A673 (cell line): ENCODE results near the gene SAMD4B. TPM values are rescaled to one million over a fixed set of nuclear protein-coding genes. Genes with fewer than 3 reads are reported as not detected.

Experiments
- BruUV-seq: library from RNA; stranded (reverse); fragments of 400-500 nt; replicated peaks from 2 replicates; lab custom pipeline; 2021; lab: Mats Ljungman, UMichigan
- CTCF ChIA-PET: fragments of 300-600 bp; sonication (Branson Sonifier 250); formaldehyde crosslinking; loops from one replicate; lab custom pipeline; 2022; ENCODE audit warnings: antibody characterized with exemption; lab: Charles Lee
- POLR2A ChIA-PET: fragments of 300-600 bp; sonication (Branson Sonifier 250); formaldehyde crosslinking; loops from one replicate; lab custom pipeline; 2022; ENCODE audit warnings: antibody characterized with exemption; ENCODE audit not compliant: low non-redundant PET; lab: Charles Lee
- DNase-seq: peaks from one replicate; pipeline ENCODE4 v3.0.0-alpha.2; 2015; ENCODE audit warnings: low spot score
- H3K27ac ChIP-seq: fragments of 200-600 bp; sonication (generic); 2 replicates; pipeline ENCODE4 v1.5.1; 2016; ENCODE audit warnings: mixed run types, low read depth, mild to moderate bottlenecking, mixed read lengths, antibody characterized with exemption, low read length; ENCODE audit not compliant: poor library complexity, severe bottlenecking
- H3K27me3 ChIP-seq: fragments of 200-600 bp; sonication (generic); replicated peaks from 2 replicates; pipeline ENCODE4 v1.6.1; 2017; ENCODE audit warnings: mixed run types, low read depth, mild to moderate bottlenecking, mixed read lengths, antibody characterized with exemption, low read length; ENCODE audit not compliant: insufficient read depth, poor library complexity
- H3K36me3 ChIP-seq: fragments of 200-600 bp; sonication (generic); 2 replicates; pipeline ENCODE4 v1.6.1; 2016; ENCODE audit warnings: mixed run types, mild to moderate bottlenecking, mixed read lengths, antibody characterized with exemption, low read length; ENCODE audit not compliant: insufficient read depth, poor library complexity, severe bottlenecking
- H3K4me1 ChIP-seq: fragments of 200-600 bp; sonication (generic); 2 replicates; pipeline ENCODE4 v1.6.1; 2017; ENCODE audit warnings: mixed run types, mild to moderate bottlenecking, mixed read lengths, antibody characterized with exemption, low read length; ENCODE audit not compliant: insufficient read depth, poor library complexity, severe bottlenecking
- H3K4me3 ChIP-seq: fragments of 200-600 bp; sonication (generic); 2 replicates; pipeline ENCODE4 v1.5.1; 2016; ENCODE audit warnings: low read depth, mixed run types, mild to moderate bottlenecking, mixed read lengths, low read length; ENCODE audit not compliant: poor library complexity, severe bottlenecking
- H3K9me3 ChIP-seq: fragments of 200-600 bp; sonication (generic); 2 replicates; pipeline ENCODE4 v1.6.1; 2016; ENCODE audit warnings: mixed run types, low read depth, mild to moderate bottlenecking, mixed read lengths, antibody characterized with exemption, low read length; ENCODE audit not compliant: poor library complexity, severe bottlenecking
- CTCF ChIP-seq: fragments of 300-800, 200-600 bp; sonication (generic); conservative IDR thresholded peaks from 2 replicates; pipeline ENCODE4 v1.5.1; 2017; ENCODE audit warnings: low read depth, mild to moderate bottlenecking, antibody characterized with exemption, low read length, moderate library complexity, mixed read lengths
- EZH2 ChIP-seq: fragments of 200-600 bp; sonication (generic); IDR thresholded peaks from 2 replicates; pipeline ENCODE4 v1.6.1; 2017; ENCODE audit warnings: borderline replicate concordance, low read depth, mild to moderate bottlenecking, mixed read lengths, antibody characterized with exemption, low read length; ENCODE audit not compliant: poor library complexity, severe bottlenecking
- intact Hi-C: fragments of 100-400 bp; cut with micrococcal nuclease; formaldehyde crosslinking; loops from one replicate; pipeline ENCODE4 v1.10.0; 2022; ENCODE audit not compliant: unreplicated experiment
- total RNA-seq: library from RNA; stranded (reverse); gene quantifications from 2 replicates; pipeline ENCODE4 v1.2.3, GENCODE V29; 2021

The SAMD4B gene
- total RNA-seq, 1 experiment from 2014 or later: 168 TPM

DNA sequence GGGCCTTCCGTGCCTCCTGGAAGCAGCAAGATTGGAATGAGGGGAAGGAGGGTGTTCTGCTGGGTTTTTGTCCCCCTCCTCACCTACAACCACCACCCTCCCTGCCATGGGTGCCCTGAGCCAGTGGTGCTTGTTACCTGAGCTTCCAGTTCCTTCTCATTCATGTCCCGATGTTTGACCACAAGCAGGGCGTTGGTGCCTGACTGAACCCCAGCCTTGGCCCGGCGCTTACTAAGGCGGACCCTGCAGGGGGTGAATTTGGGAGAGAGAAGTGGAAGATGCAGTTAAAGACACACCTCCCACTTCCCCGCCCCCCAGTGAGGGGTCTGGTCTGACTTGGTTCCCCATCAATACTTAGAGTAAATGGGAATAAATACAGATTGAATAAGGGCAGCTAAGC is 44.3 kb downstream of the SAMD4B start:
- DNase-seq: no peak
- intact Hi-C loops: no loop called here
- no peak for TF ChIP-seq CTCF
- TF ChIP-seq EZH2: no peak
- no peaks in the 10 kb centered on the region for H3K9me3 ChIP-seq
- H3K4me1 ChIP-seq: peaks cover 8% of the 10 kb centered on the region
- no peak overlapping the region for H3K4me3 ChIP-seq
- peaks cover 66% of the 10 kb centered on the region for H3K36me3 ChIP-seq
- ChIA-PET POLR2A (no interaction called here), CTCF (no interaction called here)
- no peaks in the 10 kb centered on the region for H3K27me3 ChIP-seq
- no peak overlapping the region for H3K27ac ChIP-seq
- BruUV-seq: no TSS peak

DNA sequence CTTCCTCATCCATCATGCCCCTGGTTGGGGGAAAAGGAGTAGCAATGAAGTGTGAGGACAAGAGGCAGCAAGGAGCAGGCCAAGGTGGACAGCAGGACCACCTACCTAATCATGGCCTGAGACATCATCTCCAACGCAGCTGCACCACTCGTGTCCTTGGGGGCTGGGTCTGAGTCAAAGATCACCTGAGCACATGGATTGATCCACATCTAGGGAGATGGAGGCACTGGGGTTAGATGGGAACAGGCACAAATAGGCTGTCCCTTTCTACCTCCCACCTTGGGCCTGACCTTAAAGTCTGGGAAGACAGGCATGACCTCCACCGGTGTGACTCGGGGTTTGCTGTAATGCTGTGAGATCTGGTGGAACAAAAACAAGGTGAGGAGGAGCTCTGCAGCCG is 46.4 kb downstream of the SAMD4B start:
- BruUV-seq: TSS peak; percentile 56

DNA sequence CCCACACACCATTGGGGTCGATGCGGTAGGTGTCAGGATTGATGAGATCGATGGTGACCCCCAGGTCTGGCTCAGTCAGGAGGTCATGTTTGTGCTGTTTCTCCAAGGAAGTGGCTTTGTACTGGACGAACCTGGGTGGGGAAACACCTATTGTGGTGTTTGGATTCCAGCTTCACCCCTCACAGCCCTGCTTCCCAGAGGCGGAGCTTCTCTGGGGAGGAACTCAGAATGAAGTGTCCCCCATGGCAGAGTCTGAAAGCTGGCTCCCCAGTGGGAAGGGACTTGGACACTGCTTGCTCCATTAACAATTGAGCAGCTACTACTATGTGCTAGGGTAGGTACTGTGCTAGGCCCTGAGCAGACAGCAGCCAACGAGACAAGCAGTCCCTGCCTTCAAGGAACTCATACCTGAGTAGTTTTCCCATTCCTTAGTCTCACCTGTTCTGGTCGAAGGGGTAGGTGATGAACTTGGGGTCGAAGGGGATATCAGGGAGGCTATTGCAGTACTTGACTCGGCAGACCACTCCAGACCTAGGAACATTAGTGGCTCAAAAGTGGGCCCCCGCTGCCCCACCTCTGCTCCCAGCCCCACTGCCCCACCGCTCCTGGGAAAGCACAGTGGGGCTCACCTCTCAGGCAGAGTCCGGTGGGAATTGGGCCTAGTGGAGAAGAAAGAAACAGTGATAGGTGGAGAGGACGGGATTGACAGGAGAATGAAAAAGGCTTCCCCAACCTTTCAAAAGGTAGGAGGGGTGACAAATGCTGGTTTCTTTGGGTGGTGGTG is 47.6 kb downstream of the SAMD4B start:
- intact Hi-C loops: no loop called here
- H3K27ac ChIP-seq: peak overlapping the region; percentile 96
- H3K27me3 ChIP-seq: no peaks in the 10 kb centered on the region
- peaks cover 47% of the 10 kb centered on the region for H3K36me3 ChIP-seq
- H3K9me3 ChIP-seq: no peaks in the 10 kb centered on the region
- DNase-seq: no peak
- BruUV-seq: no TSS peak
- no peak for TF ChIP-seq CTCF
- TF ChIP-seq EZH2: no peak
- ChIA-PET POLR2A (no interaction called here), CTCF (no interaction called here)
- H3K4me1 ChIP-seq: peaks cover 17% of the 10 kb centered on the region
- peak overlapping the region; percentile 77 for H3K4me3 ChIP-seq

More for the DNA sequence above, 46.4 kb downstream of the SAMD4B start:
- no peak for DNase-seq
- intact Hi-C loops: no loop called here
- TF ChIP-seq EZH2: no peak
- no peak for TF ChIP-seq CTCF
- POLR2A ChIA-PET: no interaction called here
- H3K27ac ChIP-seq: no peak overlapping the region
- CTCF ChIA-PET: no interaction called here
- H3K36me3 ChIP-seq: peaks cover 59% of the 10 kb centered on the region
- H3K4me1 ChIP-seq: peaks cover 17% of the 10 kb centered on the region
- no peaks in the 10 kb centered on the region for H3K27me3 ChIP-seq
- no peaks in the 10 kb centered on the region for H3K9me3 ChIP-seq
- no peak overlapping the region for H3K4me3 ChIP-seq
